Measurements from ENCODE around the gene RPGRIP1.

DNA sequence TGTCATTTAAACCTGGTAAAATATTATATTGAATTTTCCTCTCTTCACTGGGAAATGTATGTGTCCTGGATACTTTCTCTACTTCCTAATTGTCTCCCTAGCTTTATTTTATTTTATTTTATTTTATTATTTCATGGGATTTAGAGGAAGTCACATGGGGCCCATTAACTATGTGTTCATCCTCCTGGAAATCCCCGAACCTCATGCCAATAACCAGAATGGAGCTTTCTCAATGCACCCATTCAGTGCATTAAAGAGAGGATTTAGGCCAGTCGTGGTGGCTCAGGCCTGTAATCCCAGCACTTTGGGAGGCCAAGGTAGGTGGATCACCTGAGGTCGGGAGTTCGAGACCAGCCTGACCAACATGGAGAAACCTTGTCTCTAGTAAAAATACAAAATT is 1.3 kb upstream of the RPGRIP1 start:
- TF ChIP-seq, protein P1, sequence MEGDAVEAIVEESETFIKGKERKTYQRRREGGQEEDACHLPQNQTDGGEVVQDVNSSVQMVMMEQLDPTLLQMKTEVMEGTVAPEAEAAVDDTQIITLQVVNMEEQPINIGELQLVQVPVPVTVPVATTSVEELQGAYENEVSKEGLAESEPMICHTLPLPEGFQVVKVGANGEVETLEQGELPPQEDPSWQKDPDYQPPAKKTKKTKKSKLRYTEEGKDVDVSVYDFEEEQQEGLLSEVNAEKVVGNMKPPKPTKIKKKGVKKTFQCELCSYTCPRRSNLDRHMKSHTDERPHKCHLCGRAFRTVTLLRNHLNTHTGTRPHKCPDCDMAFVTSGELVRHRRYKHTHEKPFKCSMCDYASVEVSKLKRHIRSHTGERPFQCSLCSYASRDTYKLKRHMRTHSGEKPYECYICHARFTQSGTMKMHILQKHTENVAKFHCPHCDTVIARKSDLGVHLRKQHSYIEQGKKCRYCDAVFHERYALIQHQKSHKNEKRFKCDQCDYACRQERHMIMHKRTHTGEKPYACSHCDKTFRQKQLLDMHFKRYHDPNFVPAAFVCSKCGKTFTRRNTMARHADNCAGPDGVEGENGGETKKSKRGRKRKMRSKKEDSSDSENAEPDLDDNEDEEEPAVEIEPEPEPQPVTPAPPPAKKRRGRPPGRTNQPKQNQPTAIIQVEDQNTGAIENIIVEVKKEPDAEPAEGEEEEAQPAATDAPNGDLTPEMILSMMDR (IDR thresholded peaks at IDR 0.05; ENCODE audit: insufficient read depth, low read depth, low read length) = no peak
- TF ChIP-seq EZH2 (IDR thresholded peaks at IDR 0.05; ENCODE audit: insufficient read depth, low read length) = no peak

Data from astrocyte (in vitro differentiated cells and primary cell).